Activated CD8-positive, alpha-beta memory T cell treated with anti-CD3 and anti-CD28 coated beads, Interleukin-2, amount 50 U/mL, for 24 hours (primary cell): ENCODE data around the gene BCR.
A peak's percentile ranks its signal among the peaks of the same experiment; 100 is the strongest.

ENCODE experiments used
- DNase-seq: peaks from one replicate; pipeline ENCODE4 v3.0.0-alpha.2; 2020; ENCODE audit errors: extremely low read depth

The BCR gene

GRCh38 chr22:23260645-23261581 is 80.6 kb downstream of the BCR start:
- no peak for DNase-seq

- DNase-seq, result no peak
Measured at GRCh38 chr22:23261900-23262450, 81.7 kb downstream of the BCR start.

DNA sequence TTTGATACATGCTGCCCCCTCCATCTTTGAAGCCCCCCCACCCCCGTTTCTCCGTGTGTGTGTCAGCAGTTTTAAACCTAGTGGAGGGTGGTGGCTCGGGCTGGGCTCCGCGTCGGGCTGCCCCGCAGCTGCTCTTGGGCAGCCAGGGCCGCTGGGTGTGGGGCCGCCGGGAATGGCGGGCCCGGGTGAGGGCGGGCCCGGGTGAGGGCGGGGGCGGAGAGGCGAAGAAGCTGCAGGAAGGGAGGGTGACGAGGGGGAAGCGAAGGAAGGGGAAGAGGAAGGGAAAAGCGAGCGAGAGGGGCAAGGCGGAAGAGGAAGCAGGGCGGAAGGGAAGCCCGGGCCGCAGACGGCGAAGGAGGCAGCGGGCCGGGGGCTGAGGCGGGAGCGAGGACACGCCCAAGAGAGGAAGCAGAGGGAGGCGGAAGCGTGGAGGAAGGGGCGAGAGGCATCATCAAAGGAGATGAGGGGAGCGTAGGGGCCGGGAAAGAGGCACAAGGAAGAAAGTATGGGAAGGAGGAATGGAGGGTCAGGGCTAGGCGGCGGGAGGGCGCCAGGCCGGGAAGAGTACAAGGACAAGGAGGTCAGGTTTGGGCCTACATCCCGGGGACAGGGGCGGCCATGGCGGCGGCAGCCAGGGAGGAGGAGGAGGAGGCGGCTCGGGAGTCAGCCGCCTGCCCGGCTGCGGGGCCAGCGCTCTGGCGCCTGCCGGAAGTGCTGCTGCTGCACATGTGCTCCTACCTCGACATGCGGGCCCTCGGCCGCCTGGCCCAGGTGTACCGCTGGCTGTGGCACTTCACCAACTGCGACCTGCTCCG is 82.4 kb downstream of the BCR start:
- no peak for DNase-seq

DNA sequence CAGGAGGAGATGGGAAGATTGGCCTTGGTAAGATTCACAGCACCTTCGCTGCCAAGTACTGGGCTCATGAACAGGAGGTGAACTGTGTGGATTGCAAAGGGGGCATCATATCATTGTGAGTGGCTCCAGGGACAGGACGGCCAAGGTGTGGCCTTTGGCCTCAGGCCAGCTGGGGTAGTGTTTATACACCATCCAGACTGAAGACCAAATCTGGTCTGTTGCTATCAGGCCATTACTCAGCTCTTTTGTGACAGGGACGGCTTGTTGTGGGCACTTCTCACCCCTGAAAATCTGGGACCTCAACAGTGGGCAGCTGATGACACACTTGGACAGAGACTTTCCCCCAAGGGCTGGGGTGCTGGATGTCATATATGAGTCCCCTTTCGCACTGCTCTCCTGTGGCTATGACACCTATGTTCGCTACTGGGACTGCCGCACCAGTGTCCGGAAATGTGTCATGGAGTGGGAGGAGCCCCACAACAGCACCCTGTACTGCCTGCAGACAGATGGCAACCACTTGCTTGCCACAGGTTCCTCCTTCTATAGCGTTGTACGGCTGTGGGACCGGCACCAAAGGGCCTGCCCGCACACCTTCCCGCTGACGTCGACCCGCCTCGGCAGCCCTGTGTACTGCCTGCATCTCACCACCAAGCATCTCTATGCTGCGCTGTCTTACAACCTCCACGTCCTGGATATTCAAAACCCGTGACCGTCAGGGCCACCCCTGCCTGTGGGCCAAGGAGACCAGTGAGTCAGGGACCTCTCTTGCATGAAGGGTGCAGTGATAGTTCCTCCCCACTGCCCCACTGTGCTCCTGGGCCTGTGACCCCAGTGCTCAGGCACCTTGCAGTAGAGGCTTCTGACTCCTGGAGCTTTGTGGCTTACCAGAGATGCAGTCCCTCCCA is 83.6 kb downstream of the BCR start:
- DNase-seq, result peak; percentile 21

DNA sequence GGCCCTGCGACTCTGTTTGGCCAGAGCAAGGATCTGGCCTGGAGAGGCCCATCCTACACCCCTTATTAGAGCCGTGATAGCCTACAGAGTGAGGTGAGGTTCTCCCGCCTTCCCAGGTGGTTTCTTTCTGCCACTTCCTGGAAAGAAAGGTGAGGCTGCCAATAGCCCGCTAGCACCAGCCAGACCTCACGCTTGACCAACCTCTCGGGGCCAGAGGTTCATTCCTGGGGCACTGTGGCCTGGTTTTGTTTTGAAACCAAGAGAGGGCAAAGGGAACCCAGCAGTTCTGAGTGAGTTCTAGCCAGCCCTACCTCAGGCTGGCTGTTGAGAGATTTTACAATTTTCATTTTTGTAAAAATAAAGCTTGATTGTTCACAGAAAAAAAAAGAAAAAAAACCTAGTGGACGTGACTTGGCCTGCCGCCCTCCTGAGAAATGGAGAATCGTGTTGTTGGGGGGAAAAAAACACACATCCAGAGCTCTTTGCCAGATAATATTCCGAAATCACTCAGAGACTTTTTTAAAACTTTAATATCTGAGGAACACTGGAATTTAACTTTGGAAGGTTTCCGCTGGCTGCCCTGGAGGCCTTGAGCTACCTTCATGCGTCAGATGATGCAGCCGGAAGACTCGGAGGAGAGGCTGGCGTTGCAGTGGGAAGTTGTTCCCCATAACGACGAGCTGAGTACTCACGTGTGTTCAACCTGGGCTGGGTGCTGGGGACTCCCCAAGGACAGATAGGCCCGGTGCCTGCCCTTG is 84.5 kb downstream of the BCR start:
- DNase-seq, result no peak

DNA sequence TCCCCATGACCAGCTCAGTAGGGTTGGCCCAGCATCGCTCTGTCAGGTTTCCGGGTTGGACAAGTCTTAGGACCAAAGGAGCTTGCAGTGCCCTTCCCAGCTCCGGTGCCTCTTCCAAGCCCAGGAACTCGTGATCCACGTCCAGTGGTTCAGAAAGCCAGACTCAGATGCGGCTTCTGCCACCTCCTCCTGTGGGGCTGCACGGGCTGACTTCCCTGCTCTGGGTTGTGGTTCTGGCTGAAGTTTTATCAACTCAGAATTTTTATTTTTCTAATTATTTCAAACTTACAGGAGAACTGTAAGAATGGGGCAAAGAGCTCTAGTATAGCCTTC is 85.0 kb downstream of the BCR start:
- no peak for DNase-seq

DNA sequence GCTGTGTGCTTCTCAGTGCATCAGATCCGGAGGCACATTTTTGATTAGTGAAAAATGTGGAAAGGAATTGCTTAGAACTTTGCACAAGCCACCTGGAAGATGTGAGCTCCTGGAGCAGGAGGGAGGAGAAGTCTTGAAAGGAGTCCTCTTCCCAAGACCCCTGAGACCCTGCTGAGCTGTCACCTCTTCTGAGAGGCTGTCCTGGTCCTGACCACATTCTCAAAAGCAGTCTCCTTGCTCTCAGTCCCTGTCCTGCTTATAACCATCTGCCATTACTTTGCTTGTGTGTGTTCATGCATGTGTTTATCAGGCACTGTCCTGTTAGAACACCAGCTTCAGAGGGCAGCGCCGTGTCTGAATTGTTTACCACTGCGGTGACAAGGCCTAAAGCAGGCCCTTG is 86.5 kb downstream of the BCR start:
- DNase-seq, result no peak

- no peak for DNase-seq
Measured at GRCh38 chr22:23267226-23268043, 87.1 kb downstream of the BCR start.

GRCh38 chr22:23268139-23268712 is 87.9 kb downstream of the BCR start:
- no peak for DNase-seq

DNA sequence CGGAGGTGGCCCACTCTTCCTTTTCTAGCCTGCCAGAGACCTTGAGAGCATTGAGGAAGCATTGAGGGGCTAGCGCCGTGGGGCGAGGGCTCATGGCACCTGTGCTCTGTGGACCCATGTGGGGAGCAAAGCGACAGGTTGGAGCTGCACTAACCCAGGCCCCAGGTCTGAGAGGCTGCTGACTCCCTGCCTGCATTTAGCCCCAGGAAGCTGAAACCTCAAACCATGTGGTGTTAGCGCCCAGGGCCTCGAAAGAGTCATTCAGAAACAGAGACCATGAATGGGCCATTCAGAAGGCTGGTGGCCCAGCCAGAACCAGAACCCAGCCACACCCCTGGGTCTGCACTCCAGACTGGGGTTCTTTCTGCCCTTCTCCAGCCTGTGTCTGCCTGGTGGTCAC is 88.6 kb downstream of the BCR start:
- DNase-seq, result no peak

- DNase-seq, result no peak
Measured at GRCh38 chr22:23269441-23270211, 89.3 kb downstream of the BCR start.

DNA sequence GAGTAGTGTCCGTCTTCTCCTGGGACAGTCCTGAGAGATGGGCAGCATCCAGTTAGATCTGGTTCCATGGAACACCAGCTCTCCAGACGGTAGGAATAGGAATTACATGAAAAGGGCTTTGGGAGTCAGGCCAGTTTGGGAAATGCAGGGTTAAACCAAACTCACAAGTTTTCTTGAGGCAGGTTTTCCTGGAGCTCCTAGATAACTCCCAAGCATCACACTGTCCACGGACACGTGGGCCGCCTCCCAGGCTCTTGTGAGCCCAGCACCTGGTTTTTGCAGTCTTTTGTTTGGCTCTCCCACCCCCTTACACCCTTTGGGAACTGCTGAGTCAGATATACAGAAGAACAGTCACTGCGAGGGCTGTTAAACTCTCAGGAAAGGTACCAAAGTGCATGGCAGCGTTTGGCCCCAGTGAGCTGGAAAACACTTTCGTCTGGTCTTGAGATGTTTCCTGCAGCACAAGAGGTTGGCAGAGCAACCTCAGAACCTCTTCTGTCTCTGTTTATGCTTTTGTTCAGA is 90.0 kb downstream of the BCR start:
- no peak for DNase-seq

- DNase-seq, result no peak
Measured at GRCh38 chr22:23270798-23271596, 90.7 kb downstream of the BCR start.

DNA sequence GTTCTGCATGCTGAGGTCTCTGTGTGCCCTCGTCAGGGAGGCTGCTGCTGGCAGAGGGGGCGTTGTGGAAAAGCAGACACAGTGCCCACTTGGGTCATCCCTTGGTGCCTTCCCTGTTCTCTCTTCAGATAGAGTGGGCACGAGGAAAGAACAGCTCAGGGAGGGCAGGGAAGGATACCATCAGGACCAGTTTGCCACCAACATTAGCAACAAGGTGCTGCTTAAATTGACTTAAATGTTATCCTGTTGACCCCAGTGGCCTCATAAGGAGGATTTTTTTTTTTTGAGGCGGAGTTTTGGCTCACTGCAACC is 91.2 kb downstream of the BCR start:
- DNase-seq, result no peak

- no peak for DNase-seq
Measured at GRCh38 chr22:23272371-23272770, 92.1 kb downstream of the BCR start.

DNA sequence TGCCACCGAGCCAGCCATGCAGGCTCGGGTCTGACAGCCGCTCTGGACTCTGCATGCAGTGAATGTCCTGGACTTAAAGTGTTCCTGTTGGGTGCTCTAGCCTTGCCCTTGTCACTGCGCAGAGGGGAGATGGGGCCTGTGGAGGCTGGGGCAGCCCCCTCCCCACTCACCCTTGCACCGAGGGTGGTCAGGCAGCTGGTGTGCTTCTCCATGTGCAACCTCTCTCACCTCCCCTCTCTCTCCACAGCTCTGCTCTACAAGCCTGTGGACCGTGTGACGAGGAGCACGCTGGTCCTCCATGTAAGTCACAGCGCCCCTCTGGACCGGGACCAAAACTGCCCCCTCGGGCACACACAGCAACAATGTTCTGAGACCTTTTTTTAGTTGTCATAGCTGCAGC is 92.5 kb downstream of the BCR start:
- DNase-seq, result no peak

DNA sequence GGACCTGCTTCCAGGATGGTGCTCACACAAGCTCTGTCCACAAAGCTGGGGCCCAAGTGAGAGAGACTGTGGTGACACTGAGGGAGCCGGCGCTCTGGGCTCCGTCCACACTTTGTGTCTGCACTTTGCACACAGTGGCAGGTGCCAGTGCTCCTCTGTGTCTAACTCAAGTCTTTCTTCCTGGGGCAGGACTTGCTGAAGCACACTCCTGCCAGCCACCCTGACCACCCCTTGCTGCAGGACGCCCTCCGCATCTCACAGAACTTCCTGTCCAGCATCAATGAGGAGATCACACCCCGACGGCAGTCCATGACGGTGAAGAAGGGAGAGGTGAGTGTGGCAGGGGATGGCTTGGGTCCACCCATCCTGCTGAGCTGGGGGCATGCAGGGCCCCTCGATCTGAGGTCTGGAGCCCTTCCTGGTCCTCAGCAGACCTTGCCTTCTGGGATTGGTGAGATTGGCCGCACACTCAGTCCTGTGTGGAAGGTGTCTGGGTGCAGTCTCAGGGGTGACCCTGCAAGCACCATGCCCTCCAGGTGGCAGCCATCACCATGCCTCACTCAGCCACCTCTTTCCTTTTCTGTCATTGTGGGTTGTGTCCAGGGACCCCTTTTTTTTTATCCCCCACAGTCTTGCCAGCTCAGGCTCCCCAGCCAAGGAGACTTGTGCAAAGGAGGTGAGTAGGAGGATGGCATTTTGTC is 93.3 kb downstream of the BCR start:
- no peak for DNase-seq
